ENCODE results near the gene RUFY3. TPM values are rescaled to one million over a fixed set of nuclear protein-coding genes. Genes with fewer than 3 reads are reported as not detected.

RUFY3 gene
- total and polyA plus RNA-seq, 4 donors: 17.2 to 122 (median 43.2) TPM

GRCh38 chr4:70783096-70783495 lies 61.3 kb downstream of the RUFY3 start:
- WGBS, 2 donors: 81 to 86% methylated on average over 4 of the region's 4 CpGs
- Histone ChIP-seq H3K9me3 (ENCODE audit: control insufficient read depth in 4 of 4, insufficient read depth in 3 of 4, low read length in 3 of 4) (no peaks in the 10 kb centered on the region), H3K36me3 (ENCODE audit: control insufficient read depth in 4 of 4, insufficient read depth in 4 of 4, low read length in 4 of 4) (peaks cover 0 to 12% (median 9%) of the 10 kb centered on the region in 4 donors), H3K27ac (ENCODE audit: low read depth in 1 of 2, low read length in 1 of 2) (no peak overlapping the region), H3K4me3 (no peak overlapping the region), H3K4me1 (ENCODE audit: control insufficient read depth in 5 of 5, insufficient read depth in 5 of 5, low read length in 5 of 5) (peaks cover 0 to 14% (median 5%) of the 10 kb centered on the region in 5 donors), H3K27me3 (ENCODE audit: control insufficient read depth in 3 of 3, insufficient read depth in 3 of 3, low read length in 2 of 3) (no peaks in the 10 kb centered on the region), H3K9ac (ENCODE audit: insufficient read depth in 1 of 2, low read length in 2 of 2) (peak overlapping the region in 1 of 2 donors; percentile 32)
- peak; percentile 26 to 91 (median 90) for DNase-seq
- TF ChIP-seq CTCF (IDR thresholded peaks at IDR 0.05; ENCODE audit: control extremely low read depth, extremely low read depth): no peak
- ATAC-seq (ENCODE audit: insufficient read depth, low FRiP score): no peak

- WGBS, 2 donors: 96 to 99% methylated on average over 5 of the region's 5 CpGs
Observed at GRCh38 chr4:70787496-70787895, 65.7 kb downstream of the RUFY3 start.

GRCh38 chr4:70788733-70789132 lies 67.0 kb downstream of the RUFY3 start:
- Histone ChIP-seq H3K4me1 (ENCODE audit: control insufficient read depth in 5 of 5, insufficient read depth in 5 of 5, low read length in 5 of 5) (peaks cover 0 to under 1% (median 0%) of the 10 kb centered on the region in 5 donors), H3K27me3 (ENCODE audit: control insufficient read depth in 3 of 3, insufficient read depth in 3 of 3, low read length in 2 of 3) (no peaks in the 10 kb centered on the region), H3K27ac (ENCODE audit: low read depth in 1 of 2, low read length in 1 of 2) (no peak overlapping the region), H3K9me3 (ENCODE audit: control insufficient read depth in 4 of 4, insufficient read depth in 3 of 4, low read length in 3 of 4) (no peaks in the 10 kb centered on the region), H3K4me3 (no peak overlapping the region), H3K36me3 (ENCODE audit: control insufficient read depth in 4 of 4, insufficient read depth in 4 of 4, low read length in 4 of 4) (peaks cover 7 to 26% (median 18%) of the 10 kb centered on the region in 4 donors), H3K9ac (ENCODE audit: insufficient read depth in 1 of 2, low read length in 2 of 2) (no peak overlapping the region)
- no peak for TF ChIP-seq CTCF (IDR thresholded peaks at IDR 0.05; ENCODE audit: control extremely low read depth, extremely low read depth)
- 98 to 100% methylated on average over 1 of the region's 1 CpG for WGBS, 2 donors
- ATAC-seq (ENCODE audit: insufficient read depth, low FRiP score) (no peak), DNase-seq (no peak)

More at GRCh38 chr4:70787496-70787895, 65.7 kb downstream of the RUFY3 start:
- Histone ChIP-seq H3K27ac (ENCODE audit: low read depth in 1 of 2, low read length in 1 of 2) (no peak overlapping the region), H3K4me3 (no peak overlapping the region), H3K36me3 (ENCODE audit: control insufficient read depth in 4 of 4, insufficient read depth in 4 of 4, low read length in 4 of 4) (peaks cover 4 to 23% (median 14%) of the 10 kb centered on the region in 4 donors), H3K27me3 (ENCODE audit: control insufficient read depth in 3 of 3, insufficient read depth in 3 of 3, low read length in 2 of 3) (no peaks in the 10 kb centered on the region), H3K9me3 (ENCODE audit: control insufficient read depth in 4 of 4, insufficient read depth in 3 of 4, low read length in 3 of 4) (no peaks in the 10 kb centered on the region), H3K4me1 (ENCODE audit: control insufficient read depth in 5 of 5, insufficient read depth in 5 of 5, low read length in 5 of 5) (peaks cover 0 to 7% (median 0%) of the 10 kb centered on the region in 5 donors), H3K9ac (ENCODE audit: insufficient read depth in 1 of 2, low read length in 2 of 2) (no peak overlapping the region)
- TF ChIP-seq CTCF (IDR thresholded peaks at IDR 0.05; ENCODE audit: control extremely low read depth, extremely low read depth): no peak
- ATAC-seq (ENCODE audit: insufficient read depth, low FRiP score) (no peak), DNase-seq (no peak)

GRCh38 chr4:70793626-70794025 lies 71.9 kb downstream of the RUFY3 start:
- no peaks in the 10 kb centered on the region for H3K9me3 ChIP-seq (ENCODE audit: control insufficient read depth in 4 of 4, insufficient read depth in 3 of 4, low read length in 3 of 4)
- ATAC-seq (ENCODE audit: insufficient read depth, low FRiP score): no peak
- H3K27me3 ChIP-seq (ENCODE audit: control insufficient read depth in 3 of 3, insufficient read depth in 3 of 3, low read length in 2 of 3): no peaks in the 10 kb centered on the region
- TF ChIP-seq CTCF (IDR thresholded peaks at IDR 0.05; ENCODE audit: control extremely low read depth, extremely low read depth): no peak
- no peak overlapping the region for H3K4me3 ChIP-seq
- H3K9ac ChIP-seq (ENCODE audit: insufficient read depth in 1 of 2, low read length in 2 of 2): no peak overlapping the region
- DNase-seq: no peak
- 94 to 97% methylated on average over 6 of the region's 6 CpGs for WGBS, 2 donors
- no peaks in the 10 kb centered on the region for H3K4me1 ChIP-seq (ENCODE audit: control insufficient read depth in 5 of 5, insufficient read depth in 5 of 5, low read length in 5 of 5)
- peaks cover 17 to 36% (median 25%) of the 10 kb centered on the region in 4 donors for H3K36me3 ChIP-seq (ENCODE audit: control insufficient read depth in 4 of 4, insufficient read depth in 4 of 4, low read length in 4 of 4)
- no peak overlapping the region for H3K27ac ChIP-seq (ENCODE audit: low read depth in 1 of 2, low read length in 1 of 2)

All from lung (tissue), 12 donors.